Measurements from ENCODE around the gene ARHGAP32.

DNA sequence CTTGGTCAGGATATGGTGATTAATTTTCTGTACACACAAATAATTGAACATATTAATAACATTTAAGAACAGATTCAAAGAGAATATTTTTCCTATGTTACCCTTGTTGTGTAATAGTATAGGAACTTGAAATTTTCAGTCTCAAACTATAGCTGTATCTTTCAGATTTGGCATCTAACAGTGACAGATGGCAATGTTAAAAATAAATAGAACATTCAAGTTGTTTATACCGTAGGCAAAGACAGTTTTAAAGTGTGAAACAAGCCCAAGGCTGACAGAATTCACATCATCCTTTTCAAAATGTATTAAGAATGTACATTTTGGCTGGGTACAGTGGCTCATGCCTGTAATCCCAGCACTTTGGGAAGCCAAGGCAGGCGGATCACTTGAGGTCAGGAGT is 156.9 kb downstream of the ARHGAP32 start:
- TF ChIP-seq, protein P1, sequence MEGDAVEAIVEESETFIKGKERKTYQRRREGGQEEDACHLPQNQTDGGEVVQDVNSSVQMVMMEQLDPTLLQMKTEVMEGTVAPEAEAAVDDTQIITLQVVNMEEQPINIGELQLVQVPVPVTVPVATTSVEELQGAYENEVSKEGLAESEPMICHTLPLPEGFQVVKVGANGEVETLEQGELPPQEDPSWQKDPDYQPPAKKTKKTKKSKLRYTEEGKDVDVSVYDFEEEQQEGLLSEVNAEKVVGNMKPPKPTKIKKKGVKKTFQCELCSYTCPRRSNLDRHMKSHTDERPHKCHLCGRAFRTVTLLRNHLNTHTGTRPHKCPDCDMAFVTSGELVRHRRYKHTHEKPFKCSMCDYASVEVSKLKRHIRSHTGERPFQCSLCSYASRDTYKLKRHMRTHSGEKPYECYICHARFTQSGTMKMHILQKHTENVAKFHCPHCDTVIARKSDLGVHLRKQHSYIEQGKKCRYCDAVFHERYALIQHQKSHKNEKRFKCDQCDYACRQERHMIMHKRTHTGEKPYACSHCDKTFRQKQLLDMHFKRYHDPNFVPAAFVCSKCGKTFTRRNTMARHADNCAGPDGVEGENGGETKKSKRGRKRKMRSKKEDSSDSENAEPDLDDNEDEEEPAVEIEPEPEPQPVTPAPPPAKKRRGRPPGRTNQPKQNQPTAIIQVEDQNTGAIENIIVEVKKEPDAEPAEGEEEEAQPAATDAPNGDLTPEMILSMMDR (IDR thresholded peaks at IDR 0.05) = no peak
- TF ChIP-seq POLR2A (IDR thresholded peaks at IDR 0.05) = no peak
